OCI-M2 (cell line): Measurements from ENCODE around the gene SMS.

Experiments used
- DNase-seq: peaks from one replicate; lab custom pipeline; 2025; ENCODE audit not compliant: unreplicated experiment; lab: John Stamatoyannopoulos, UW

SMS gene

GRCh38 chrX:21975812-21976211 lies 35.3 kb downstream of the SMS start:
- DNase-seq = no peak

- no peak for DNase-seq
Measured at GRCh38 chrX:21978346-21978745, 37.8 kb downstream of the SMS start.

- no peak for DNase-seq
Measured at GRCh38 chrX:21982311-21982710, 41.8 kb downstream of the SMS start.

GRCh38 chrX:21985332-21985777 lies 44.8 kb downstream of the SMS start:
- DNase-seq = peak; percentile 42

GRCh38 chrX:21986596-21986995 lies 46.1 kb downstream of the SMS start:
- no peak for DNase-seq

GRCh38 chrX:21989384-21989783 lies 48.9 kb downstream of the SMS start:
- no peak for DNase-seq

- no peak for DNase-seq
Measured at GRCh38 chrX:21990832-21991231, 50.3 kb downstream of the SMS start.

GRCh38 chrX:21991504-21991903 lies 51.0 kb downstream of the SMS start:
- DNase-seq = no peak

GRCh38 chrX:21993265-21993664 lies 52.8 kb downstream of the SMS start:
- DNase-seq = peak; percentile 26

- DNase-seq = no peak
Measured at GRCh38 chrX:21996872-21997455, 56.5 kb downstream of the SMS start.

GRCh38 chrX:21998037-21998436 lies 57.5 kb downstream of the SMS start:
- no peak for DNase-seq

GRCh38 chrX:22004866-22005265 lies 64.4 kb downstream of the SMS start:
- DNase-seq = no peak

- no peak for DNase-seq
Measured at GRCh38 chrX:22012051-22012450, 71.5 kb downstream of the SMS start.

GRCh38 chrX:22012931-22013330 lies 72.4 kb downstream of the SMS start:
- no peak for DNase-seq

GRCh38 chrX:22015139-22015750 lies 74.7 kb downstream of the SMS start:
- no peak for DNase-seq

- DNase-seq = no peak
Measured at GRCh38 chrX:22021751-22022324, 81.3 kb downstream of the SMS start.

GRCh38 chrX:22024577-22024976 lies 84.1 kb downstream of the SMS start:
- DNase-seq = no peak

GRCh38 chrX:22025751-22026150 lies 85.2 kb downstream of the SMS start:
- DNase-seq = no peak

GRCh38 chrX:22026731-22027130 lies 86.2 kb downstream of the SMS start:
- no peak for DNase-seq

GRCh38 chrX:22032084-22032483 lies 91.6 kb downstream of the SMS start, which contains the start of gene PHEX:
PHEX (plus strand) TSS chrX:22032325; CDS start chrX:22033006, 681 bp downstream.
- DNase-seq = no peak

- DNase-seq = no peak
Measured at GRCh38 chrX:22032506-22032905, 92.0 kb downstream of the SMS start.

GRCh38 chrX:22033818-22034217 lies 93.3 kb downstream of the SMS start:
- DNase-seq = no peak

GRCh38 chrX:22035236-22035635 lies 94.7 kb downstream of the SMS start:
- no peak for DNase-seq
